ENCODE results near the gene GMDS.

The GMDS gene

DNA sequence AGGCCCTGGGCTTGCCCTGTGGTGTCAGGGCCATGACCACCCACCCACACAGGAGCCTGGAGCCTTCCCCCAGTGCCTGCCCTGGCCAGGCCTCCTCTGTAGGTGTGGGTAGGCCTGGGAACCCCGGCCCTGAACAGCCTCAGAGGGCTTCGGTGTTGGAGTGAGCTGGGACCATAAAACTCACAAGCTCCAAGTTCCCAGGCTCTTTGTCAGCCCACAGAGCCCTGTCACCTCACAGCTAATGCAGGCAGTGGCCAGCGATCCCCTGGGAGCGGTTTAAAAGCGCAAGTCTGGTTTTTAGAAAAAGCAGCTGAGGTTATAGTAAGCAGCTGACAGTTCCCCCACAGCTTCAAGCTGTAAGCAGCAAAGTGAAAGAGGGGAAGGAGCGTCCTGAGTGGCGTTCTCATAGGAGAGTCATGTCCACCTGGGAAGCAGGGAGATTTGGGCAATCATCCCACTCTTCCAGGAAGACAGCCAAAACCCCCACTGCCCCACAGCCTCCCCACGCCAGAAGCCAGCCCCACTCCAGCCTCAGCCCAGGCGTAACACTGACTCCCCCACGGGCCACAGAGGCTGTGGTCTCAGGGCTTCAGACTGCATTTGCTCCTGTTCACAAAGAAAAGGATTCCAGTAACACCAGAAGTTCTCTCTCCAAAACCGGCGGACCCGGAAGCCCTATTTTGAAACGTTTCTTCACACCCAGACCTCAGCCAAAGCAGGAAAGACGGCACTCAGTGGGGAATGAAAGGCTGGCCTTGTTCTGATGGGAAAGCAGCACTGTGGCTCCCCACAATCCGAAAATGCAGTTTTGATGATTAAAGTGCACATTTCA lies 670.0 kb downstream of the GMDS start:
- no peak for DNase-seq

DNA sequence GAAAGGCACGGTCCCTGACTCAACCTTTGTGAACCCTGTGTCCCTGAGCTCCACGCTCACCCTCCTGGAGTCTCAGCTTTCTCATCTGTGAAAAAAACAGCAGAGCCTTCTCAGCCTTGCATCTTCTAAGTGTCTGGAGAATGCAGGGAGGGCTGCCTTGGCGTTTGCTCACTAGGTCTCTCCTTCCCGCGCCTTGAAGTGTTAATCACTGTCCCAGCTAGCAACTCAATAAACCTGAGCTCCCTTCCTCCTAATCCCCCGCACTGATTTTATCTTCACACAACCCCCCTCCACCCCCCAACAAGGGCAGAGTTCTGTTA lies 670.6 kb downstream of the GMDS start:
- no peak for DNase-seq

DNA sequence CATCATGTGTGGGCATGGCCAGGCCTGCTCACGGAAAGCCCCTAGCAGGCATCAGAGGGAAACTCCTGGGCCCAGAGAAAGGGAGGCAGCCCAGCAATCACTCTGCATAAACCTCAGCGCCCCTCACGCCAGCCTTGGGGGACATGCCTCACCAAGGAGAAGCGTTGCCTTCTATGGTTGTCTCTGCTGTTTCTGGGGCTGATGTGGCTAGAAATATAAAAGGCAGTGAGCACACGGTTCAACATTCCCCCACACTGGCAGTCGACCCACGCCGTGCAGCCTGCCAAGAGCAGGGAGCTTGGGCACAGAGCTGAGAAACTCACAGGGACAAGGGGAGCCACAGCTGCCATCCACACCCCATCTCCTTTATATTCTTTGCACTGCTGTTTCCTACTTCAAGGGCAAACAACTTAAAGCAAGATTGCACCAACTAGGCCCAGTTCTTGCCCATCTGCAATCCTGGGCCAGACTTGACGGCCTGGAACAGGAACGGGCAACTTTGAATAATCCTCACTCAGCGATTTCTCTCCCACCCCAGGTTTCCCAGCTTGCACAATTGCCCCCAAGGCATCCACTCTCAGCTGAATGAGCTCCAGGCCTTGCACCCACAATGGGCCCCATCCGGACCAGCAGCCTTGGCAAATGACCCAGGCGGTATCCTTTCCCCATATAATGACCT lies 671.2 kb downstream of the GMDS start:
- no peak for DNase-seq
